ENCODE measurements around the gene EFCAB5. TPM values are rescaled to one million over a fixed set of nuclear protein-coding genes. Genes with fewer than 3 reads are reported as not detected.
"Not testable (repeated sequence)": the region's sequence is repeated elsewhere in the genome, so short reads cannot be mapped to it uniquely, and the experiment has no call there.

The EFCAB5 gene
- total RNA-seq, 1 donor, result 0.52 TPM

GRCh38 chr17:29959658-29960337 is 18.4 kb downstream of the EFCAB5 start:
- no peaks in the 10 kb centered on the region for H3K27me3 ChIP-seq (ENCODE audit: insufficient read depth, low read length)
- no peaks in the 10 kb centered on the region for H3K9me3 ChIP-seq (ENCODE audit: low read depth, low read length)
- no peak overlapping the region for H3K4me3 ChIP-seq (ENCODE audit: low read length)
- no peaks in the 10 kb centered on the region for H3K4me1 ChIP-seq (ENCODE audit: insufficient read depth, low read length)

DNA sequence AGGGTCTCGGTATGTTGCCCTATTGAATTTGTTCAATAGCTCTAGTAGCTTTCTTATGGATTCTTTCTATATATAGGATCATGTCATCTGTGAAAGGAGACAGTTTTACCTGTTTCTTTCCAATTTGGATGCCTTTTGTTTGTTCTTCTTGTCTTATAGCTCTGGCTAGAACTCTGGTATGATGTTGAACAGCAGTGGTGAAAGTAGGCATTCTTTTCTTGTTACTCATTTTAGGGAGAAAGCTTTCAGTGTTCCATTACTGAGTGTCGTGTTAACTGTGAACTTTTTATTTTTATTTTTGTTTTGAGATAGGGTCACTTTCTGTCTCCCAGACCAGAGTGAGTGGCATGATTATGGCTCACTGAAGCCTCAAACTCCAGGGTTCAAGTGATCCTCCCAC is 21.2 kb downstream of the EFCAB5 start:
- H3K9me3 ChIP-seq (ENCODE audit: low read depth, low read length), result no peaks in the 10 kb centered on the region
- H3K4me3 ChIP-seq (ENCODE audit: low read length), result no peak overlapping the region
- no peaks in the 10 kb centered on the region for H3K27me3 ChIP-seq (ENCODE audit: insufficient read depth, low read length)
- no peaks in the 10 kb centered on the region for H3K4me1 ChIP-seq (ENCODE audit: insufficient read depth, low read length)

GRCh38 chr17:29968271-29968670 is 26.8 kb downstream of the EFCAB5 start:
- H3K9me3 ChIP-seq (ENCODE audit: low read depth, low read length), result no peaks in the 10 kb centered on the region
- no peaks in the 10 kb centered on the region for H3K27me3 ChIP-seq (ENCODE audit: insufficient read depth, low read length)
- no peak overlapping the region for H3K4me3 ChIP-seq (ENCODE audit: low read length)
- H3K4me1 ChIP-seq (ENCODE audit: insufficient read depth, low read length), result no peaks in the 10 kb centered on the region

DNA sequence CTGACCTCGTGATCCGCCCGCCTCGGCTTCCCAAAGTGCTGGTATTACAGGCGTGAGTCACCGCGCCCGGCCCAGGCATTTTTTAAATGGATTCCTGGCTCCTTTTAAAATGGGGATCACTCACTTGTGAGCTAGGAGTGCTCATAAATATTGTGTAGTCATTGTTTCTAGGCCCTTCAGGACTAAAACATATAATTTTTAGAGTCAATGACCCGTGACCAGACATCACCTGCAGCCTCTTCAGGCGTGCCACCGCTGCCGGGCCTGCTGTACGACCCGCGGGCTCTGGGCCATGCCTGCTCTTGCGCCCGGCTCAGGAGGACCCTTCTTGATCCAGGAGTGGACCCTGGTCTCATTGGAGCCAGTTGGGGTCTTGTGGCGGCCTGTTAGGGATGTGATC is 30.8 kb downstream of the EFCAB5 start:
- Histone ChIP-seq H3K4me1 (ENCODE audit: insufficient read depth, low read length) (no peaks in the 10 kb centered on the region), H3K9me3 (ENCODE audit: low read depth, low read length) (no peaks in the 10 kb centered on the region), H3K27me3 (ENCODE audit: insufficient read depth, low read length) (no peaks in the 10 kb centered on the region), H3K4me3 (ENCODE audit: low read length) (no peak overlapping the region)

DNA sequence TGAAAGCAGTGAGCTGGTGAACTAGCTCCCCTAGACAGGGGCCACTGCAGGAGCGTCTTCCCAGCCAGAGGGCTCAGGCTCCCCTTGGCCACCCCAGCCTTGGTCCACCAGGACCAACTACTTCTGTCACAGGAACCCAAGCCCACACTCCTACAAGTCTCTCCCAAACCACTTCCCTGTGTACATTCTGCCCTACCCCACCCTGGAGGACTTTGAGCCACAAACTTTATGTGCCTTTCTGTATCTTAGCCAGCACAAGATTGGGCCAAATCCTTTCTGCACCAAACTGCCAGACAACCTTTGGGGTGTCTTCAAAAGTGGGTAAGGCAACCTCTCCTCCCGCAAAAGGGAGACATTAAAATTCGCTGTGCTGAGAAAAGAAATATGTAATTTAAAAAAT is 31.6 kb downstream of the EFCAB5 start:
- no peaks in the 10 kb centered on the region for H3K27me3 ChIP-seq (ENCODE audit: insufficient read depth, low read length)
- H3K4me1 ChIP-seq (ENCODE audit: insufficient read depth, low read length), result no peaks in the 10 kb centered on the region
- no peak overlapping the region for H3K4me3 ChIP-seq (ENCODE audit: low read length)
- no peaks in the 10 kb centered on the region for H3K9me3 ChIP-seq (ENCODE audit: low read depth, low read length)

DNA sequence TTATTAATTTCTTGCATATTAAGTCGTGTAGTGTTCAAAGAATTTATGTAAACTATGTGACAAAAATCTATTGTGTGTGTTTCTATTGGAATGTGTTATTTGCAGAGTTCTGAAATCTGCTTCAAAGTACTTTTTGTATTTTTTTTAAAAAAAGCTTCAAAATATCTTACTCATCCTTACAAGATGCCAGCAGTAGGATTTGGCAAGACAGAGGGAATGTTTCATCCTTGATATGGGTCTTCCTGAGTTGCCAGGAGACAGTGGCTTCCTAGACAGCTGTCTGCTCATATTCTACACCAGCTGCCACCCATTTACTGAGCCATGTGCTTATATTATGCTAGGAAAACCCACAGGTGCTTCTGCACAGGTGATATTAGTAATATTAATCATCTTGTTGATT is 36.4 kb downstream of the EFCAB5 start:
- H3K4me3 ChIP-seq (ENCODE audit: low read length), result no peak overlapping the region
- no peaks in the 10 kb centered on the region for H3K27me3 ChIP-seq (ENCODE audit: insufficient read depth, low read length)
- no peaks in the 10 kb centered on the region for H3K4me1 ChIP-seq (ENCODE audit: insufficient read depth, low read length)
- no peaks in the 10 kb centered on the region for H3K9me3 ChIP-seq (ENCODE audit: low read depth, low read length)

DNA sequence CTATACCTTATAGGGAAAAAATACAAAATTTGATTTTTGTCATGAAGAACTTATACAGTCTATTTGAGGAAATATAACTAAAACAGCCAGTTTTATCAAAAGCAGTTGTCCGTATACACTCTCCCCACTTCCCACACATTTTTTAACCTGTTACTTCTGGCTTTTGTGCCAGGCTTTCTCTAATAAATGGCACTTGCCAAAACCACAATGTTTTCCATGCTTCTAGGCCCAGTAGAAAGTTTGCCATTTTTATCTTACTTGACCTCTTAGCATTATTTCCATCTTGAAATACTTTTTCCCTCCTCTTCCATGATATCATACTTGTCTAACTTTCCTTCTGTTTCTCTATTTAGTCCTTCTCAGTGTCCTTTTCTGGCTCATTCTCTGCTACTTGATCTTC is 38.8 kb downstream of the EFCAB5 start:
- H3K4me1 ChIP-seq (ENCODE audit: insufficient read depth, low read length), result no peaks in the 10 kb centered on the region

DNA sequence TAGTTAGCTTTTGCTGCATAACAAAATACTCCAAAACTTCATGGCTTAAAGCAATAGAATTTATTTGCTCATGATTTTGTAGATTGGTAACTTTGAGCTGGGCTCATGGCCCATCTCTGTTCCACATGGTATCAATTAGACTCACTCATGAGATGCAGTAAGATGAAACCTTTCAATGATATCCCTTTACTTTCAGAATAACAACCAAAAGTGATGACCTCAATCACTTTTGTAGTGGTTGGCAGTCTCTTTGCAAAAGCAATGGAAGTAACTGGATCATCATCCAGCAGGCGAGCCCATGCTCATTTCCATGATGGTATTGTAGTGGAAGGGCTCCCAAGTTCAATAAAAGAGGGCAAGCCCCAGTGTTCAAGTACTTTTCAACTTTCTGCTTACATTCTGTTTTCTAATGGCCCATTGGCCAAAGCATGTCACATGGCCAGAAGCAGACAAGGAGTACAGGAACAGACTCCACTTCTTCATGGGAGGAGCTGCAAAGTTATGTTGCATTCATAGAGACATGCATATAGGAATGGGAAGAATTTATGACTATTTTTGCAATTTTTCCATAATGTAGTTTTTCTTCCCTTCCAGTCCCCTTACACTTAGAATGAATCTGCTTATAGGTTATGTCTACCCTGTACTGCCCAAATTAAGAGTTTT is 41.7 kb downstream of the EFCAB5 start:
- H3K4me3 ChIP-seq (ENCODE audit: low read length), result no peak overlapping the region
- H3K27me3 ChIP-seq (ENCODE audit: insufficient read depth, low read length), result no peaks in the 10 kb centered on the region
- H3K9me3 ChIP-seq (ENCODE audit: low read depth, low read length), result no peaks in the 10 kb centered on the region
- H3K4me1 ChIP-seq (ENCODE audit: insufficient read depth, low read length), result no peaks in the 10 kb centered on the region

More for the DNA sequence above, 38.8 kb downstream of the EFCAB5 start:
- H3K9me3 ChIP-seq (ENCODE audit: low read depth, low read length), result no peaks in the 10 kb centered on the region
- no peaks in the 10 kb centered on the region for H3K27me3 ChIP-seq (ENCODE audit: insufficient read depth, low read length)
- H3K4me3 ChIP-seq (ENCODE audit: low read length), result no peak overlapping the region

DNA sequence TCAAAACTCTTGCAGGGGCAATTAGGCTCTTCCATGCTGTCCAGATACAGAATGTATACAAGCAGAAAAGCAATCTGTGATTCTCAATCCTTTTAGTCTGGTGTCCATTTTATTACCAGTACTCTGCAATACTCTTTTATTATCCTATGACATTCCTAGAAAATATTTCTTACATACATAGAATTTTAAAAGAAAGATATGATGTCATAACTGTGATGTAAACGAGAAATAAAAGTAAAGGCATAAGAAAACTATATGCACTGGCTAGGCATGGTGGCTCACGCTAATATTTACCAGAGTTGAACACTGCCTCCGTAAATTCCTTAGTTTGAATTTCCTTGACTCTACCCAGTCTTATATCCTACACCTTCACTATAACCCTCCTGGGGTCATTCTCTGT is 55.0 kb downstream of the EFCAB5 start:
- H3K4me3 ChIP-seq (ENCODE audit: low read length), result no peak overlapping the region
- H3K27me3 ChIP-seq (ENCODE audit: insufficient read depth, low read length), result no peaks in the 10 kb centered on the region
- H3K9me3 ChIP-seq (ENCODE audit: low read depth, low read length), result no peaks in the 10 kb centered on the region
- no peaks in the 10 kb centered on the region for H3K4me1 ChIP-seq (ENCODE audit: insufficient read depth, low read length)

DNA sequence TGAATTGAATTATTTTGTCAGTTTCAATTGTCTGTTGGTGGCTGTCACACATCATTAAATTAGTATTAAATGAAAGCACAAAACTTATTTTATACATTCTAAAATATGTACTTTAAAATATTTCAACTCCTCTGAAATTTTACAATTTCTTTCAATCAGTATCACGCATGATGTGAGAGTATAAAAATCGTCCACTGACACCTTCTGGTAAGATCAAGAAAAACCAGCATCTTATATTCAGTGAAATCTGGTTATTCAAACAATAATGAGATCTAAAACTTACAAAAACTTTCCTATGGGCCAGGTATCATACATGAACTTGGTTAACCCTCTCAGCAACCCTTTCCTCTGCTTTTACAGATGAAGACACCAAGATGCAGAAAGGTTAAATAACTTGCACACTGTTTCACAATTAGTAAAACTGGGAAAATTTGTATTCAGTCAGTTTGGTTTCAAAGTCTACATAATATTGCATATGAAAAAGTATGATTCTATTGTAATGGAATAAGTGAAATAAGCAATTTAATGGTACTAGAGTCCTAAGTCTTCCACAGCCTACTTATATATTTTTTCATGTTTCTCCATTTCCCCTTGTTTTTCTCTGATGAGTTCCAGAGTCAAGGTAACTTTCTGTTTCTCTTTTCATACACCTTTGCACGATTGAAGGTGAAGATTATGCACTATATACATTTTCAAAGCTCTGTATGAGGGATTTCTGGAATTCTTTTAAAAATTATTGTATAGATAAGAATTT is 58.7 kb downstream of the EFCAB5 start:
- Histone ChIP-seq H3K4me3 (ENCODE audit: low read length) (no peak overlapping the region), H3K4me1 (ENCODE audit: insufficient read depth, low read length) (no peaks in the 10 kb centered on the region), H3K27me3 (ENCODE audit: insufficient read depth, low read length) (no peaks in the 10 kb centered on the region)

DNA sequence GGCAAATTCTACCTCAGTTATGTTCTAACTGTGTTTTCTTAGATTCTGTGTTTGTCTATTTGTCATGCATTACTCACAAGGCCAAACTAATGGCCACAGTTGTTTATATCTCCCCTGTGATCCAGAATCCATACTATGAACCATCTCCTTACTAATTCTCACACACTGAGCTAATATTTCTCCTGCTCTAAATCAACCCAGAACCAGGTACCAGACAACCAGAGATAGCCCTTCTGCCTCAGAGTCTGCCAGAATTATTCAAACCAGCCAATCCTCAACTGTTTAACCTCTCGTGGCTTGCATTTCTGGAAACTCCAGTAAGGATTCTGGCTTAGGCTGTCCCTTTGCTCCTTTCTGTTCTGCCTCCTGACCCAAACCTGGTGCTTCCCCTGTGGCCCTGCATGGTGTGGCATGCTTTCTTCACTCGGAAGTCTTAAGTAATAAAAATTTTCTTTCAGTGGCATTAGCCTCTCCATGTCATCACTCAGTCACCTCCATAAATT is 59.4 kb downstream of the EFCAB5 start:
- no peak overlapping the region for H3K4me3 ChIP-seq (ENCODE audit: low read length)
- H3K27me3 ChIP-seq (ENCODE audit: insufficient read depth, low read length), result no peaks in the 10 kb centered on the region
- H3K9me3 ChIP-seq (ENCODE audit: low read depth, low read length), result no peaks in the 10 kb centered on the region
- H3K4me1 ChIP-seq (ENCODE audit: insufficient read depth, low read length), result no peaks in the 10 kb centered on the region

More for the DNA sequence above, 58.7 kb downstream of the EFCAB5 start:
- no peaks in the 10 kb centered on the region for H3K9me3 ChIP-seq (ENCODE audit: low read depth, low read length)

GRCh38 chr17:30002088-30002487 is 60.7 kb downstream of the EFCAB5 start:
- H3K27me3 ChIP-seq (ENCODE audit: insufficient read depth, low read length), result no peaks in the 10 kb centered on the region
- H3K4me1 ChIP-seq (ENCODE audit: insufficient read depth, low read length), result no peaks in the 10 kb centered on the region
- H3K4me3 ChIP-seq (ENCODE audit: low read length), result no peak overlapping the region
- H3K9me3 ChIP-seq (ENCODE audit: low read depth, low read length), result no peaks in the 10 kb centered on the region

DNA sequence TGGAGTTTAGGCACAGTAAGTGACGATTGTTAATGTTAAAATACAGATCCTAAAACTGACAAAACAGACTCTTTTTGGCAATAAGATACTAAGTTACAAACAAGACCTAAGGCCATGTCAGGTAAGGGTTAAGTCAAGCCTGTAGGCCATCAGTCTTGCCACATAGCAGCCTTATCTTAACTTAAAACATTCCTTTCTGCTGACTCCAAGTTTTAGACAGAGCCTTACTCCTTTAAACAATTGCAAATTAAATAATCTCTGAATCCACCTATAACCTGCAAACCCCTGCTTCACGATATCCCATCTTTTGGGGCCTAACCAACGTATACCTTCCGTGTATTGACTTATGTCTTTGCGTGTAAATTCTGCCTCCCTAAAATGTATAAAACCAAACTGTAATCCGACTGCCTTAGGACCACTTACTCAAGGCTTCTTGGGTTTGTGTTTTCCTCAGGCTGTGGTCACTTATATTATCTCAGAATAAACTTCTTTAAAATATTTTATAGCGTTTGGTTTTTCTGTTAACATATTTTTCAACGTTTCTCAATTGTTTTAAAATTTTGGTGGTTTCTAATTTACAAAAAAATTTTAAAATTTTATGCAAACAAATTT is 64.4 kb downstream of the EFCAB5 start:
- no peak overlapping the region for H3K4me3 ChIP-seq (ENCODE audit: low read length)

DNA sequence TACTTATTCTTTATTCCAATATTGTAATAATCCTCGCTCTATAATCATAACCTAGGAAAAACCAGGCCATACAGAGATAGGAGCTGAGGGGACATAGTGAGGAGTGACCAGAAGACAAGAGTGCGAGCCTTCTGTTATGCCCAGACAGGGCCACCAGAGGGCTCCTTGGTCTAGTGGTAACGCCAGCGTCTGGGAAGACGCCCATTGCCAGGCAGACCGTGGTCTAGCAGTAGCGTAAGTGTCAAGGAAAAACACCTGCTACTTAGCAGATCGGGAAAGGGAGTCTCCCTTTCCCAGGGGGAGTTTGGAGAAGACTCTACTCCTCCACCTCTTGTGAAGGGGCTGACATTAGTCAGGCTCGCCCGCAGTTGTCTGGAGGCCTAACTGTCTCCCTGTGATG is 70.5 kb downstream of the EFCAB5 start:
- not testable (repeated sequence) for H3K4me3 ChIP-seq (ENCODE audit: low read length); H3K27me3 ChIP-seq (ENCODE audit: insufficient read depth, low read length); H3K4me1 ChIP-seq (ENCODE audit: insufficient read depth, low read length); H3K9me3 ChIP-seq (ENCODE audit: low read depth, low read length)

More for the DNA sequence above, 64.4 kb downstream of the EFCAB5 start:
- H3K4me1 ChIP-seq (ENCODE audit: insufficient read depth, low read length), result no peaks in the 10 kb centered on the region
- H3K27me3 ChIP-seq (ENCODE audit: insufficient read depth, low read length), result no peaks in the 10 kb centered on the region
- H3K9me3 ChIP-seq (ENCODE audit: low read depth, low read length), result no peaks in the 10 kb centered on the region

DNA sequence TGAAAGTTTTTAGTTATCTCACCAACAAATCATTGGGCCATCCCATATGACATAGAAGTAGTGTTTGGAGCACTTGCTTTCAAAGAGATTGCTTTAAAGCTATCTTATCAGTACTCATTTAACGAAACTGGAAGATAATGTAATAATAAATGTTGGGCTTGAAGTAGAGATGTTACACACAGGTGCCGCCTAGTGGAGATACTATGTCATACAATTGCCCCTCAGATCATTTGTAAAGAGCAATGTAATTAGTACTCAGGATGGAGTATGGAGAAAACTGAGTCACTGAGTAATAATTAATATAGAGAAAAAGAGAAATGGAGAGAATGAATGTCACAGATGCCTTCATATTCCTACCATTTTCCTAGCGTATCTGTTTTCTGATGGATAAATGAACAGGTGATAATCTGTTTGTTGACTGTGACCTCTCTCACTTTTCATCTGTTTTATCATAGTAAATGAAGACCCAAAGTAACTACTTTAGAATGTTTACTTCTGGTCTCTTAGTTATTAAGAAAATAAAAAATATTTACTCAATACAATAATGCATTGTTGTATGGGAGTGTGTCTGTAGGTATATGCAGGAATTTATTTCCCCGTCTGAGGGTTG is 80.4 kb downstream of the EFCAB5 start:
- Histone ChIP-seq H3K9me3 (ENCODE audit: low read depth, low read length) (no peaks in the 10 kb centered on the region), H3K4me1 (ENCODE audit: insufficient read depth, low read length) (no peaks in the 10 kb centered on the region), H3K4me3 (ENCODE audit: low read length) (no peak overlapping the region), H3K27me3 (ENCODE audit: insufficient read depth, low read length) (no peaks in the 10 kb centered on the region)
